ENCODE data around the gene FBXO4.
"Not testable (repeated sequence)": the region's sequence is repeated elsewhere in the genome, so short reads cannot be mapped to it uniquely, and the experiment has no call there.

FBXO4 gene

GRCh38 chr5:41921874-41922273 lies 3.2 kb upstream of the FBXO4 start:
- DNase-seq (ENCODE audit: low read depth): no peak

GRCh38 chr5:41924526-41924871 lies 582 bp upstream of the FBXO4 start:
- no peak for DNase-seq (ENCODE audit: low read depth)

DNA sequence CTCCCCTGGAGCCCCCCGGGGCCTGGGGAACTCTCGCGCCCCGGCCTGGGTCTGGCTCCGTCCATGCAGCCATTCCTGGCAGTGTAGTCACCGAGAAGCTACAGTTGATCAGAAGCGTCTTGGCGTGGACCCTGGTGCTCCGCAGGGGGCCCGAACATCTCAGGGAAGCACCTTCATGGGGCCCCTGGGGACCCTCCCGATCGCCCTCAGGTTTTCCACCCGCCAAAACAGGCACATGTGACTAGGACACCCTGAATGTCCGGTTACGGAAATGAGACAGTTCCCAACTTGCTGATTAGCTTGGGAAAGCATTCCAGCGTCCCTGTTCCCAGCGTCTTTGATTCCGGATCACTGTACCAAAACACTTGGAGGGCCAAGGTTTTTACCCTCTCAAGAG lies 472 bp downstream of the FBXO4 start:
- DNase-seq (ENCODE audit: low read depth): no peak

DNA sequence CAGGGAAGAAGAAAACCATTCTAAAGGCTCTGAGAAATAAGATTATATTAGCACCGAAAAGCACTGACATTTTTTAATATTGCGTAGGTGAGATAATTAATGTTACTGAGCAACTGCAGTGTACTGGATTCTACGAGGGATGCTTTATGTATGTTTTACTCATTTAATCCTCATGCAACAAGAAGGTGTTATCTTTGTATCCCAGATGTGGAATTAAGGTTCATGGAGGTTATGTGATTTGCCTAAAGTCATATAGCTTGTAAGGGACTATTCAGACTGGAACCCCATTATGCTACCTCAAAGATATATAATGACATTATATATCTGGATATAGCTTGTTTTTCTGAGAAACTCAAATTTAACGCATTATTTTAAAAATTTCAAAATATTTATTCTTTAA lies 2.5 kb downstream of the FBXO4 start:
- no peak for DNase-seq (ENCODE audit: low read depth)

DNA sequence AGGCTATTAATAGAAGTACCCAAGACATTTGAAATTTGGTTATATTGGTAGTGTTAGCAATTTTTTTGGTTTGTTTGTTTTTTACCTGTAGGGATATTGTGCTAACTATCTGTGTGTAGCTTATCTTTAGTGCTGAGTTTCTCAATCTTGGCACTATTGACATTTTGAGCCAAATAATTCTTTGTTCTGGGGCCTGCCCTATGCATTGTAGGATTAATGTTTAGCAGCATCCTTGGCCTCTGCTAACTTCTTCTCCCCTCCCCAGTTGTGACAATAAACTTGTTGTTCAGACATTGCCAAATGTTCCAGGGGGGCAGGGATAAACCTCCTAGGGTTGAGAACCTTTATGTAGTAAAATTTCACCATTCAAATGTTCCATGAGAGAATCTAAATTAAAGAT lies 4.0 kb downstream of the FBXO4 start:
- no peak for DNase-seq (ENCODE audit: low read depth)

- DNase-seq (ENCODE audit: low read depth): no peak
Measured at GRCh38 chr5:41932770-41933169, 7.7 kb downstream of the FBXO4 start.

GRCh38 chr5:41935544-41935943 lies 10.5 kb downstream of the FBXO4 start:
- DNase-seq (ENCODE audit: low read depth): no peak

GRCh38 chr5:41940641-41941040 lies 15.6 kb downstream of the FBXO4 start:
- DNase-seq (ENCODE audit: low read depth): no peak

GRCh38 chr5:41945332-41945955 lies 20.4 kb downstream of the FBXO4 start:
- not testable (repeated sequence) for DNase-seq (ENCODE audit: low read depth)

DNA sequence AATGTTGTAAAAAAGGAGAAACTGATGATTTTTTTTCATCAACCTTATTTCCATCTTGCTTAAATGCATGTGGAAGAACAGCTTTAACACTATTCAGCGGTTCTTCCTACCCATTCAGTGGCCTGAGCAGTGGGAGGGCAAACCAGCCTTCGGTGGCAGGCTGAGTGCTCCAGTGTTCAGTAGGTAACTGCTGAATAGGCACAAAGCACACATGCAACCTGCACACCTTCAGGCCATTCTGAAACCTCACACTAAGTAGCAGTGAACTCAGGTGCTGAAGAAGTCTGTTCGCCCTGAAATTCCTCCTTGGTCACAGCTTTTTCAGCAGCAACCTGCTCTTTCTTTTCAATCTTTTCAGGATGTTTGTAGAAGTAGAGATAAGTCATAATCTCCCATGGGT lies 26.1 kb downstream of the FBXO4 start:
- DNase-seq (ENCODE audit: low read depth): no peak

DNA sequence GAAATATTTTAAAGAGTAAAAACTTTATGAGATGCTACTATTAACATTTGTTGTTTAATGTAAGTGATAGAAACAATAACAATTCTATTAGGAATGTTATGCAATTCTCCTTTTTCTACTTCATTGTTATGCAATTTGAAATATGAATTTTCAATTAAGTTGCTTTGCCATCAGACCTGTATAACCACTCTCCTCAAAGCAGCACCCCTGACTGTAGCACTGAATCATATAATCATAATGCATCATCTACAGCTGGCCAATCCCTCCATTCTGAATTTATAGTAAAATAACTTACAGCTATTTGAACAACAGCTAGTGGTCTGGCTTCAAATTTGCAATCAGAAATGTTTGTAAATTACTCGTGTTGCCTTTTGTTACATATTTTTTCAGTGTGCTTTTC lies 29.2 kb downstream of the FBXO4 start:
- no peak for DNase-seq (ENCODE audit: low read depth)

DNA sequence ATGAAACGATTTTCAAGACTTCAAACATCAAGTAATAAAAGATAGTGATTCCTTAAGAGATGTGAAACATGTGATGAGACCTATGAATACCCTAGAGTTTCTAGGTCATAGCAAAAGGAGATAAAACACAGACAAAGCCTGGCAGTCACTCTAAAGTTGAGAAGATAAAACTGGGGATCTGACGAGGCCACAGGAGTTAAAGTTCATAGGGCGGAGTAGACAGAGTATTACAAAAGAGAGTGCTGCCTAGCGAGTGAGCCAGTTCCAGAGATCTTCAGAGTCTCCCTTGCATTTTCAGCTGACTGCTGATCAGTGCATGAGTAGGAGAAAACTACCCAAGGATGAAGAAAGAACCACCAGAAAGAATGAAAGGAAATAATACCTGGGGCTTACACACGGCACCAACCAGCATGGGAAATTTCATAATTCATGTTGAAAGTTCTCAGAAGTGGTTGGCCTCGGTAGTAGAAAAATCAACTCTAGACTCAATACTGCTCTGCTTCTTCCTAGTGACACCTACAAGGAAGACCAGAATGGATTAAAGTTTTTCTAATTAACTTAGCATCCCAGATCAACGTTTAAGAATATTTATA lies 30.4 kb downstream of the FBXO4 start:
- no peak for DNase-seq (ENCODE audit: low read depth)

GRCh38 chr5:41956943-41957342 lies 31.9 kb downstream of the FBXO4 start:
- no peak for DNase-seq (ENCODE audit: low read depth)

GRCh38 chr5:41960481-41960880 lies 35.4 kb downstream of the FBXO4 start:
- DNase-seq (ENCODE audit: low read depth): no peak

DNA sequence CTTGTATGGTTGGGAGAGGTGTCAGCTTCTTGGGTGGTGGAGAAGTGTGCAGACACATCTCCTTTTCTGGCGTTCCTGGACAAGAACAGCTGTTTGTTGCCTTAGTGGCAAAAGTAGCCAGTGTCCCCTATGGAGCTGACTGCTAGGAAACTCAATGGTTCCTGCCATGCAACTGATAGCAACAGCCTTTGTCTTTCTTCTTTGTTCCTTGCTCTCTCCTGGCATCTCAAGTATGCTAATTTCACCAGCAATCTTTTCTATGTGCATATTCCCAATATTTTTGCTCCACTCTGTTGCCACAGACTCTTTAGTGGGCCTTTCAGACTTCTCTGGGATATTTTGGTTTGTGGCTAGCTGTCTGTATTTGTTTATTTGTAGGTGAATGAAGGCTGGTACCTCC lies 36.7 kb downstream of the FBXO4 start:
- no peak for DNase-seq (ENCODE audit: low read depth)

- no peak for DNase-seq (ENCODE audit: low read depth)
Measured at GRCh38 chr5:41962491-41962890, 37.4 kb downstream of the FBXO4 start.

- DNase-seq (ENCODE audit: low read depth): no peak
Measured at GRCh38 chr5:41966401-41967105, 41.5 kb downstream of the FBXO4 start.

DNA sequence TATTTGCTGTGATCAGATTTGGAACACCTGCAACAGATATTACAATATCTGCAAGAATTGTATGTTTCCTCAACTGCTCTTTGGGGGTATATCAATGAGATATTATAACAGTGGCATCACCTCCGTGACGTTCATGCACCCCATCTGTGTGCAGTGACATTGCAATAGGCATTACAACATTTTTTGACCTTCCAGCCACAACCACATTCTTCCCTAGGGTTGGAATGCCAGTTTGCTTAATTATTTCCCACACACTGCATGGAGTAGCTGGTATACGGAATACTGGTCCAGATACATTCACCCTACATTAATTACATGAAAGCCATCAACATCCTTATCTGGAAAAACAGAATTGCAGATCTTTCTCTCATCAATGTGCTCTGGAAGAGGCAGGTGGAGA lies 42.3 kb downstream of the FBXO4 start:
- DNase-seq (ENCODE audit: low read depth): no peak

DNA sequence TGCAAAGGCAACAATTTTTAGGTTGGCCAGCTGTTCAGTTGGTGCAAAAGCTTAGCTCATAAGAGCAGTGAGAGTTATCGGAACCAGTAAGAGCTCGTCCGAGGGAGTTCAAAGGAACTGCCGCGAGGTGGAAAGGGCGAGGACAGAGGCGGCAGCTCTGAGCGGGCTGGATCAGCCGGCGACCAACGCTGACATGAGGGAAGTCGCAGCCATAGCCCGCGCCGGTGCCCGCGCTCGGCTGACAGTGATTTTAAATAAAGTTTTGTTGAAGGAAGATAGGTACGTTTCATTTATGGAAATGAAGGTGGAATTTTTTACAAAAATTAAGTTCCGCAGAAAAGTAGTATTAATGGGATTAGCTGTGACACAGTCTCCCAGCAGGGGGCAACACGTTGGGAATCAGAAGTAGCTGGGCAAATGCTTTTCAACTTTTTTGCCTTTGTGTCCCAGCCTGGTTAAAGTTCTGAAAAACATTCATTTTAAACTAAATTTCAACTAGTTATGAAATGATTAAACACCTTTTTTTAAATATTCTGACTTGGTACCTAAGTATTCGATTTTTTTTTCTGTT lies 43.2 kb downstream of the FBXO4 start:
- DNase-seq (ENCODE audit: low read depth): no peak

DNA sequence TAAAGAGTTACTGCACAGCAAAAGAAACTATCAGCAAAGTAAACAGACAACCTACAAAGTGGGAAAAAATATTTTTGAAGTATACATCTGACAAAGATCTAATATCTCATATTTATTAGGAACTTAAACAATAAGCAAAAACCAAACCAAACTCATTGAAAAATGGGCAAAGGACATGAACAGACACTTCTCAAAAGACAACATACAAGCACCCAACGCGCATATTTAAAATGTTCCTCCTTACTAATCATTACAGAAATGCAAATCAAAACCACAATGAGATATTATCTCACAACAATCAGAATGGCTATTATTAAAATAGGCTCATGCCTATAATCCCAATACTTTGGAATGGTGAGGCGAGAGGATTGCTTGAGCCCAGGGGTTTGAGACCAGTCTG lies 48.0 kb downstream of the FBXO4 start:
- no peak for DNase-seq (ENCODE audit: low read depth)

GRCh38 chr5:41973887-41974286 lies 48.8 kb downstream of the FBXO4 start:
- DNase-seq (ENCODE audit: low read depth): no peak

DNA sequence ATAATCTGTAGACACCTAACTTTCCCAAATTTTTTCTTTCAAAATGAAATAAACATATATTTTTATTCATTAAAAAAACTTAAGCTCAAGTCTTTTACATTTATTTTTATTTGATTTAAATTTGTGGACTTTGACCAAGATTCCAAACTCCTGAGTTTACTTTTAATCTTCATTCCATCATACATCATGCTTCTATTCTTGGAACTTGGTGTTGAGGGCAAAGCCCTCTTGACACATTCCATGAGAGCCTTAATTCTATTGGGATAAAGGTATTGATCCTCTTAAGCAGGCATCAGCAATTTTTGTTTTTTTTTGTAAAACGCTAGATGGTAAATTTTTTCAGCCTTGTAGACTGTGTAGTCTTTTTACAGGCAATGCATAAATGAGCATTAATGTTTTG lies 53.6 kb downstream of the FBXO4 start:
- no peak for DNase-seq (ENCODE audit: low read depth)

DNA sequence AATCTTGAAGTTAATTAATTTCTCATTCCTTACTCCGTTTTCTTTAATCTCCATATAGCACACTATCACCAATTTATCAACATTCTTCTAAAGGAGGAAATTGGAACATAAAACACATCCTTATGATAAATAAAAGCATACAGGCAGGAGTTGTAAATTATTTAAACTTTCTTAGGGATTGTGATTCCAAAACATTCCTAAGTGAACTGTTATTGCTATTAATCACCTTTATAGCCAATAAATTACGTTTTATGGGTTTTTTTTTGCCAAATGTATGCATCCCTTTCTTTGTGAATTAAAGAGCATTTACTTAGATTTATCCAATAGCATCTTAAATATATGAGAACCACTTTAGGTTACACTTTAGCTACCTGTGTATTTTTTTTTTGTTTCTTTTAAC lies 55.3 kb downstream of the FBXO4 start:
- no peak for DNase-seq (ENCODE audit: low read depth)

DNA sequence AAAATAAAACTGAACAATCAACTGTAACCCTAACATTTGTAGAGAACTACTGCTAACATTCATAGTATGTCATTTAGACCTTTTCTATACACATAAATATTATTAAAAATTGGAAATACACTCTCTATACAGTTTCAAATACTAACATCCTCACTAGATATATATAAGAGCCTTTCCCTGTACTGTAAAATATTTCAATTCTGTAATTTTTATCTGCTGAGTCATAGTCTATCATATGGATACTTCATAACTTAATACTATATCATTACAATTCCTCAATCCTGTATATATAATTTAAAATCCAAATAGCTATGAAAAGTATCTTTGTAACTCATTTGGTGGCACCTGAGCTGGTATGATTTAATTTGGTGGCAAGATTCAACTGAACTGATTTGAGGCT lies 55.8 kb downstream of the FBXO4 start:
- DNase-seq (ENCODE audit: low read depth): no peak

Measured in fibroblast of the conjunctiva (primary cell).